ENCODE data around the gene CCDC88C. TPM values are rescaled to one million over a fixed set of nuclear protein-coding genes. Genes with fewer than 3 reads are reported as not detected.

CCDC88C gene
- total RNA-seq, 1 donor from 2014 or later: 12.4 TPM

- Mint-ChIP-seq H3K4me1 (ENCODE audit: low read depth, unreplicated experiment) (peaks cover 22% of the 10 kb centered on the region), H3K27ac (ENCODE audit: unreplicated experiment) (peak overlapping the region; percentile 38), H3K9me3 (ENCODE audit: unreplicated experiment) (no peaks in the 10 kb centered on the region), H3K36me3 (ENCODE audit: low read depth, unreplicated experiment) (no peaks in the 10 kb centered on the region), H3K27me3 (ENCODE audit: low read depth, unreplicated experiment) (peaks cover 2% of the 10 kb centered on the region), H3K4me3 (ENCODE audit: unreplicated experiment) (no peak overlapping the region)
- Histone ChIP-seq H3K27me3 (ENCODE audit: insufficient read depth, low read length) (peaks cover 7% of the 10 kb centered on the region), H3K79me2 (ENCODE audit: insufficient read depth, low read length) (no peaks in the 10 kb centered on the region), H3K9me3 (ENCODE audit: insufficient read depth, low read depth, low read length) (no peaks in the 10 kb centered on the region), H4K20me1 (ENCODE audit: insufficient read depth, low read length) (no peaks in the 10 kb centered on the region), H3K4me1 (ENCODE audit: insufficient read depth, low read length) (peaks cover 9% of the 10 kb centered on the region), H3K9ac (ENCODE audit: low read length) (no peak overlapping the region), H3K27ac (ENCODE audit: low read depth, low read length) (no peak overlapping the region), H3K4me2 (ENCODE audit: low read length) (no peak overlapping the region), H3K36me3 (ENCODE audit: insufficient read depth, low read length) (no peaks in the 10 kb centered on the region), H3K4me3 (ENCODE audit: insufficient read depth, low read depth, low read length) (no peak overlapping the region), H2AFZ (ENCODE audit: low read depth, low read length) (no peak overlapping the region)
- DNase-seq (ENCODE audit: low read depth) (no peak), FAIRE-seq (no peak)
- TF ChIP-seq CTCF (IDR thresholded peaks at IDR 0.05; ENCODE audit: insufficient read depth, low read depth, low read length) (no peak), EZH2 (IDR thresholded peaks at IDR 0.05; ENCODE audit: insufficient read depth, low read length) (no peak)
These were observed 132.7 kb downstream of the CCDC88C start for GRCh38 chr14:91284791-91285548.

- Histone ChIP-seq H3K4me1 (ENCODE audit: insufficient read depth, low read length) (peaks cover 9% of the 10 kb centered on the region), H3K79me2 (ENCODE audit: insufficient read depth, low read length) (no peaks in the 10 kb centered on the region), H3K9ac (ENCODE audit: low read length) (no peak overlapping the region), H4K20me1 (ENCODE audit: insufficient read depth, low read length) (no peaks in the 10 kb centered on the region), H3K27ac (ENCODE audit: low read depth, low read length) (no peak overlapping the region), H3K9me3 (ENCODE audit: insufficient read depth, low read depth, low read length) (no peaks in the 10 kb centered on the region), H3K4me2 (ENCODE audit: low read length) (peak overlapping the region; percentile 38), H3K27me3 (ENCODE audit: insufficient read depth, low read length) (peaks cover 7% of the 10 kb centered on the region), H3K4me3 (ENCODE audit: insufficient read depth, low read depth, low read length) (no peak overlapping the region), H2AFZ (ENCODE audit: low read depth, low read length) (no peak overlapping the region), H3K36me3 (ENCODE audit: insufficient read depth, low read length) (no peaks in the 10 kb centered on the region)
- H3K27ac Mint-ChIP-seq (ENCODE audit: unreplicated experiment): peak overlapping the region; percentile 75
- H3K36me3 Mint-ChIP-seq (ENCODE audit: low read depth, unreplicated experiment): peaks cover 2% of the 10 kb centered on the region
- TF ChIP-seq CTCF (IDR thresholded peaks at IDR 0.05; ENCODE audit: insufficient read depth, low read depth, low read length) (no peak), EZH2 (IDR thresholded peaks at IDR 0.05; ENCODE audit: insufficient read depth, low read length) (no peak)
- no peak overlapping the region for H3K4me3 Mint-ChIP-seq (ENCODE audit: unreplicated experiment)
- no peaks in the 10 kb centered on the region for H3K9me3 Mint-ChIP-seq (ENCODE audit: unreplicated experiment)
- FAIRE-seq (peak; percentile 39), DNase-seq (ENCODE audit: low read depth) (peak; percentile 77)
- peaks cover 22% of the 10 kb centered on the region for H3K4me1 Mint-ChIP-seq (ENCODE audit: low read depth, unreplicated experiment)
- H3K27me3 Mint-ChIP-seq (ENCODE audit: low read depth, unreplicated experiment): no peaks in the 10 kb centered on the region
These were observed 133.4 kb downstream of the CCDC88C start for GRCh38 chr14:91284146-91284790.

GRCh38 chr14:91283666-91284065, 134.0 kb downstream of the CCDC88C start:
- FAIRE-seq (no peak), DNase-seq (ENCODE audit: low read depth) (no peak)
- H3K79me2 ChIP-seq (ENCODE audit: insufficient read depth, low read length): no peaks in the 10 kb centered on the region
- peaks cover 22% of the 10 kb centered on the region for H3K4me1 Mint-ChIP-seq (ENCODE audit: low read depth, unreplicated experiment)
- peak overlapping the region; percentile 38 for H3K4me2 ChIP-seq (ENCODE audit: low read length)
- peaks cover 9% of the 10 kb centered on the region for H3K4me1 ChIP-seq (ENCODE audit: insufficient read depth, low read length)
- peak overlapping the region; percentile 75 for H3K27ac Mint-ChIP-seq (ENCODE audit: unreplicated experiment)
- no peak overlapping the region for H3K4me3 Mint-ChIP-seq (ENCODE audit: unreplicated experiment)
- H3K9me3 ChIP-seq (ENCODE audit: insufficient read depth, low read depth, low read length): no peaks in the 10 kb centered on the region
- no peak overlapping the region for H3K27ac ChIP-seq (ENCODE audit: low read depth, low read length)
- no peak overlapping the region for H2AFZ ChIP-seq (ENCODE audit: low read depth, low read length)
- H3K27me3 ChIP-seq (ENCODE audit: insufficient read depth, low read length): peaks cover 7% of the 10 kb centered on the region
- no peak overlapping the region for H3K4me3 ChIP-seq (ENCODE audit: insufficient read depth, low read depth, low read length)
- peaks cover 2% of the 10 kb centered on the region for H3K36me3 Mint-ChIP-seq (ENCODE audit: low read depth, unreplicated experiment)
- no peaks in the 10 kb centered on the region for H3K9me3 Mint-ChIP-seq (ENCODE audit: unreplicated experiment)
- H3K36me3 ChIP-seq (ENCODE audit: insufficient read depth, low read length): no peaks in the 10 kb centered on the region
- TF ChIP-seq EZH2 (IDR thresholded peaks at IDR 0.05; ENCODE audit: insufficient read depth, low read length): no peak
- TF ChIP-seq CTCF (IDR thresholded peaks at IDR 0.05; ENCODE audit: insufficient read depth, low read depth, low read length): no peak
- H3K27me3 Mint-ChIP-seq (ENCODE audit: low read depth, unreplicated experiment): no peaks in the 10 kb centered on the region
- no peaks in the 10 kb centered on the region for H4K20me1 ChIP-seq (ENCODE audit: insufficient read depth, low read length)
- no peak overlapping the region for H3K9ac ChIP-seq (ENCODE audit: low read length)
